T-helper 22 cell (primary cell): Measurements from ENCODE around the gene FGFR2.
"Not testable (repeated sequence)": the region's sequence is repeated elsewhere in the genome, so short reads cannot be mapped to it uniquely, and the experiment has no call there.

Experiments
- DNase-seq: peaks from one replicate; pipeline ENCODE4 v3.0.0-alpha.2; 2020; ENCODE audit warnings: low read depth

FGFR2 gene

GRCh38 chr10:121590772-121591171 is 7.5 kb downstream of the FGFR2 start:
- no peak for DNase-seq

DNA sequence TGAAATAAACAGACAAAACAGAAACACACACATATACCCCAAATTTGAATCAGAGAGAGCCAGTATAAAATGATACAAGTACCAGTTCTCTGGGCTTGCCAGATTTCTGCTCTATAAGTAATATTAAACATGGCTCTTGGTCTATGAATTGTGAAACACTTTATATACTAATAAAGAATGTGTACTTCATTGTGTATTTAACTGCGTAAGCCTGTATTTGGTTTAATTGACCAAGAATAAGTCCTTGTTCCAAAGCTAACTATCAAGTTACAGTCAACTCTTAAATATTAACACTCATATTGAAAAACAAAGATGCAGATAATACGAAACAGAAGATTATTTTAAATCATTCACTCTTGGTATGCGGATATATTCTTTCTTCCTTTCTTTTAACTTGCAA is 8.7 kb downstream of the FGFR2 start:
- no peak for DNase-seq

DNA sequence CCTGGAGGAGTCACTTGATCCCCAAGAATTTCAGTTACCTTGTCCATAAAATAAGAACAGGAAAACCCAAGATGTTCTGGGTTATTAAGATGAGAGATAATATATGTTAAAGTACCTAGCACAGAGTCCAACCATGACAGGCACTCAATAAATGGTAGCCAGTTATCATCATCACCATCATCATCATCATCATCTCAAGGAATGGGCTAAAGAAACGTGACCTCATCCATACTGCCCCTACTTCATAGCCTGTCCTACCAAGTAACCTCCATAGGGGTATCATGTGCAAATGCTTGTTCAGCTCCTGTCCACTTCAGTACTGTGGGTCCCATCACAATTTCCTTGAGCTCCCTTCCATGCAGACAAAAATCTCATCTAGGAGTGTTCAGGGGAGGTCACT is 14.4 kb downstream of the FGFR2 start:
- no peak for DNase-seq

DNA sequence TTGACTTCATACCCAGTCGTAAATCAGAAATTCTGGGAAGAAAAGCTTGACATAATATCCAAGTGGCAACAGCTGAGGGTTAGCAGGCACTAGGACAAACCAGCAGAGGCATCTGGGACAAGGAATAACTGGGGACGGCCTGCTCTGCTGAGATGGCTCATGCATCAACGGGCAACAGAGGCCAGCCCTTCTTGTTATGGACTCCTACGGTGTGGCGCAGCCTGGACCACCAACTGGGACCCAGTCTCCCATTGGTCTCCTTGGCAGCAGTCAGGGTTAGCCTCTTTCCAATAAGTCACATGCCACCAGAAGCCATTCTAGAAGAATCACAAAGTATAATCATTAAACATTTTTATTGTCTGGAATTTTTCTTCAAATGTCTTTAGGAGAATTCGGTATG is 15.0 kb downstream of the FGFR2 start:
- DNase-seq: no peak

DNA sequence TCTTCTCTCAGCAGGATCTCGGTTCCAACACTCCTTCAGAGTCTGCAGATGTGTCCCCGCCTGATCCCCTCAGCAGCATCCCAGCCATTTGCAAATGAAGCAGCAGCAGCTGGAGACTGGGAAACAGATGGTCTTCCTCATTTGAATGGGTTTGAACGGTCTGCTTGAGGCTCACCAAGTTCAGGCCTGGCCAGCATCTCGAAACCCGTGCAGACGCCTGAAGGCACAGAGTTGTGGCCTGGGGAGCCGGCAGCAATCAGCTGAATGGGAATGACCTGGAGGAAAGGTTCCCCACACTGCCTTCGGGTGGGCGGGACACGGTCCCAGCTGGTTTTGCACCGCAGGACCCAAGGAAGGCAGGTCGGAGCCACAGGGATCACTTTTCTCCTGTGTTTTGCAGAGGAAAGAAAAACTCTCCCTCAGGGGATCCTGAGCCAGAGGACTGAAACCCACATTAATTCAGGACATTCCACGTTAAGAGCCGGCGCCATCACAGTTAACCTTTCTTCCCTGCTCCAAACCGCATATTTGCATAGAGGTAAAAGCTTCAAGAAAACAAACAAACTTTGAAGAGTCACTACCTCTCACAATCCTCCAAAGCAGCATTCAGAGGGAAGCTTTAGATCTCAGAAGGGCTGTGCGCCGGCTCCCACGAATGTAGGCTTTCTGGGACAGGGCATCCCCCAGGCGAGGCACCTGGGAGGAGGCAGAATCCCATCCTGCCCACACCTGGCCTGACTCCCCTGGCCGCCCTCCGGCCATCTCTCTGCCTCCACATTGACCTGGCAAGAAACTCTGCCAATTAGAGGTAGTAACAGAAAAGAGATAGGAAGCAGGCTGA is 17.7 kb downstream of the FGFR2 start:
- DNase-seq: no peak

- DNase-seq: no peak
These were observed 18.6 kb downstream of the FGFR2 start for GRCh38 chr10:121579656-121580055.

DNA sequence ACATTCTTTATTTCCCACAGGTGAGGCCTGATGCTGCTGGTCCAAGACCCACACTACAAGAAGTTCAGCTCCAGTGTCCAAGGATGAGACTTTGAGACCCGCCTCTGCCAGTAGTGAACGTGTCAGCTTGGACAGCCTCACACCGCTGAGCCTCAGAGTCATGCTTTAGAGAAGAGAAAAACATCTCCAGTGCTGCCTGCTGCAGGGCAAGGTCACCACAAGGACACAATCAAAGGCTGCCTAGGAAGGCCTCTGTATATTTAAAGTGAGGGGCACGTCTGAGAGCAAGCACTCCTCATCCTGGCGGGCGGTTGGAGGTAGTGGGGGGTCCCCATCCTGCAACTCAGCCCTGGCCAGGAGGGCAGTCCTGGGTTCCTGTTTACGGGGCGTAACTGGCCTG is 19.3 kb downstream of the FGFR2 start:
- no peak for DNase-seq

DNA sequence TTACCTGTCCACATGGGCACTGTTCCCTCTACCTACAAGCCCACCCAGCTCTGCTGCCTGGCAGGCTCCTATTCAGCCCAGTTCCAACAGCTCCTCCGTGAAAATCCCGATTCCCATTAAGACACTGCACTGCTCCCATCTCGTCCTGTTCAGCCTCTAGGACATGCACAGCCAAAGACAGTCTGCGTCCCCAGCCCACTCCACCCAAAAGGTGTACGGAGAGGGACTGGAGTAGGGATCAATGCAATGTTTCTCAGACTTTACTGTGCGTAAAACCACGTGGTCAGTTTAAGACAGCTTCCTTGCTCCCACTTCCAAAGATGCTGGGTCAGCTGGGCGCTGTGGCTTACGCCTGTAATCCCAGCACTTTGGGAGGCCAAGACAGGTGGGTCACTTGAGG is 19.9 kb downstream of the FGFR2 start:
- no peak for DNase-seq

GRCh38 chr10:121577568-121577967 is 20.7 kb downstream of the FGFR2 start:
- DNase-seq: no peak

- no peak for DNase-seq
These were observed 22.1 kb downstream of the FGFR2 start for GRCh38 chr10:121576139-121576538.

GRCh38 chr10:121574519-121575166 is 23.6 kb downstream of the FGFR2 start:
- DNase-seq: no peak

DNA sequence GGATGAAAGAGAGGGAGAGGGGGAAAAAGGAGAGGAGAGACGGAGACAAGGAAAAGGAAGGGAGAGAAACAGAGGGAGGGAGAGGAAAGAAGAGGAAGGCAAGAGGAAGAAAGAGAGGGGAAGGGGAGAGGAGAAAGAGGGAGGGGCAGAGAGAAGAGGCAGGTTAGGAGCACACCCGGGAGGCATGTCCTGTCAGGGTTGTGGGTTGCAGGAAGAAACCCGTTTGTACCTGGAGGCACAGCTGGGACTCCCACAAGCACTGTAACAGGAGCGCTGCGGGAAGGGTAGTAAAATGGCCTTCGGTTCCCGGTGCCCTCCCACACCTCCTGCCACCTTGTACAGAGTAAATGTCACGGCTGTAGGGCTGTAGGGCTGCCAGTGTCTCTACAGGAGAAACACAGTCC is 24.7 kb downstream of the FGFR2 start:
- DNase-seq: no peak

GRCh38 chr10:121572859-121573537 is 25.2 kb downstream of the FGFR2 start:
- DNase-seq: no peak

- no peak for DNase-seq
These were observed 27.9 kb downstream of the FGFR2 start for GRCh38 chr10:121570315-121570714.

DNA sequence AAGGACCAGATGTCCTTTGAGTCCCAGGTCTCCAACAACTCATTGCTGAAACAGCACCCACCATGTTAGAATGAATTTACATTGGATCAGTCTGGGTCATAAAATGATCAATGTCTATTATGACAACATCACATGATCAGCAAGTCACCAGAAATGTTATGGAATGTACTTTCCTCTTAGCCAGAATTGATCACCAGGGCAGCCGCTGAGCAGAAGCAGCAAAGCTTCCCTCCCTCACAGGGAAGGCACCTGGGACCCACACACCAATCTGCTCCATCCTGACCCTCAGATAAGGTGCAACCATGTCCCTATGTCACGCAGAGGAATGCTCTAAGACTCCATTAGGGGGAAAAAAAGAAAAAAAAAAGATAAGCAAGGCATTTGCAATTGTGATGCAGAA is 30.0 kb downstream of the FGFR2 start:
- DNase-seq: no peak

GRCh38 chr10:121567569-121567968 is 30.7 kb downstream of the FGFR2 start:
- DNase-seq: no peak

GRCh38 chr10:121566755-121567154 is 31.5 kb downstream of the FGFR2 start:
- DNase-seq: no peak

DNA sequence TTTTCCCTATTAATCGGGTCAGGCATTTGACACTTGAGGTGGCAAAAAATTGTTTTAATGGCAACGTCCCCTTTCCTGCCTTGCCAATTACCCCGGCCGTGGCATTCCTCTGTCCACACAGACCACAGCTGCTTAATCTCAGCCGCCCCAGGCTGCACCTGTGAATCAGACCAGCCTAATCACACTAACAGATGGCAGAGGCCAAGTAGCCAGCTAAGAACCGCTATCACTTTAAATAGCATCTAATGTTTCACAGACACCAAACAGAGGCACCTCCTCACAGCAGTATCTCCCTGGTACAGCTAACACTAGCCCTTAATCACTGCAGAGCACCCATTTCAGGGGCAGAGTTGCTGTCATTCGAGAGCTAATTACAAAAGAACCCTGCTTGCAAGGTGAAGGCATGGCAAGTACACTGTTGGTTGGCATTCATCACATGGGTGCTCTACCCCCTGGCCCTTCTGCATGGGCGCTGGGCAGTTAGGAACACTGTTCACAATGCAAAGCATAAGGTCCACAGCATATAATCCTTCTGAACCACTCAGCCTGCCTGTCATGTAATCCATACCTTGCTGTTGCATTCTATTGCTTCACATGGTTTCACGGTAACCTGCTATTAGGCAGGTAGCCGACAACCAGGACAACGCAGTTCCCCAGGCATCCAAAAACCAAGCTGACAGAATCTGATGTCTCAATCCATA is 38.8 kb downstream of the FGFR2 start:
- no peak for DNase-seq

- DNase-seq: no peak
These were observed 40.0 kb downstream of the FGFR2 start for GRCh38 chr10:121558238-121558637.

- DNase-seq: no peak
These were observed 41.2 kb downstream of the FGFR2 start for GRCh38 chr10:121556918-121557573.

DNA sequence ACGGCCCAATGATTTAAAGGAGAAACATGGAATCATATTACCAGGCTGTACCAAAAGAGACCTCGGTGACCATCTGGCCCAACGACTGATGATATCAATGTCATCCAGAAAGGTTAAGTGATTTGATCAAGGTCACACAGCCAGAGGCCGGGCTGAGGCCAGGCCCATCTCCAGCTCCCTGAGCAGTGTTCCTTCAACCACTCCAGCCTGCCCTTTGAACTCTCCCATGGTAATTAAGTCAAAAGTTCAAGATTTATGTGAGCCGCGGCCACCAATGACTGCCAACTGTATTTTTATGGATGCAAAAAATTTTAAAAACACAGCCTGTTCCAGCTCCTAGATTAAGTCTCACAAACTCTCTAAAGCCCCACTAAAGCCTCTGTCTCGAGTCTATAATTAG is 41.8 kb downstream of the FGFR2 start:
- DNase-seq: no peak

DNA sequence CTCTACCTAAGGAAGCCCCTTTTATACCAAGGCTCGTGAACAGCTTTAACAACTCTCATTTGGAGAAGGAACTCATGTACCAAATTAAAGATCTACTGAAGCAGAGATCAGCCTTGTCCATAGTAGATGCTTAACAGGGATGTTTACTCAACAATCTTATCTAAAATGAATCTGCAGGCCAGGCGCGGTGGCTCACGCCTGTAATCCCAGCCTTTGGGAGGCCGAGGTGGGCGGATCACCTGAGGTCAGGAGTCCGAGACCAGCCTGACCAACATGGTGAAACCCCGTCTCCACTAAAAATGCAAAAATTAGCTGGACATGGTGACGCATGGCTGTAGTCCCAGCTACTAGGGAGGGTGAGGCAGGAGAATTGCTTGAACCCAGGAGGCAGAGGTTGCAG is 43.3 kb downstream of the FGFR2 start:
- DNase-seq: not testable (repeated sequence)
